GM21360 (cell line): Measurements from ENCODE around the gene MOB3B.

Experiments
- ATAC-seq: cut with Tn5 transposase; IDR thresholded peaks from one replicate; pipeline ENCODE4 v1.9.1; 2021; ENCODE audit warnings: mild to moderate bottlenecking, moderate library complexity; ENCODE audit not compliant: unreplicated experiment

MOB3B gene

GRCh38 chr9:27394154-27394825 lies 135.3 kb downstream of the MOB3B start:
- no peak for ATAC-seq

- ATAC-seq: no peak
Observed at GRCh38 chr9:27393054-27393846, 136.4 kb downstream of the MOB3B start.

GRCh38 chr9:27392451-27392850 lies 137.2 kb downstream of the MOB3B start:
- no peak for ATAC-seq

GRCh38 chr9:27391040-27391895 lies 138.3 kb downstream of the MOB3B start:
- no peak for ATAC-seq

GRCh38 chr9:27388150-27388549 lies 141.5 kb downstream of the MOB3B start:
- no peak for ATAC-seq

GRCh38 chr9:27387722-27388121 lies 141.9 kb downstream of the MOB3B start:
- ATAC-seq: no peak

- ATAC-seq: no peak
Observed at GRCh38 chr9:27386571-27387091, 143.0 kb downstream of the MOB3B start.

GRCh38 chr9:27385606-27386322 lies 143.8 kb downstream of the MOB3B start:
- no peak for ATAC-seq

- ATAC-seq: no peak
Observed at GRCh38 chr9:27384262-27385014, 145.2 kb downstream of the MOB3B start.

GRCh38 chr9:27383524-27383923 lies 146.1 kb downstream of the MOB3B start:
- ATAC-seq: no peak

- no peak for ATAC-seq
Observed at GRCh38 chr9:27382975-27383374, 146.6 kb downstream of the MOB3B start.

- ATAC-seq: no peak
Observed at GRCh38 chr9:27382308-27382707, 147.3 kb downstream of the MOB3B start.

- no peak for ATAC-seq
Observed at GRCh38 chr9:27379311-27380251, 150.0 kb downstream of the MOB3B start.

GRCh38 chr9:27377811-27378456 lies 151.7 kb downstream of the MOB3B start:
- peak; percentile 86 for ATAC-seq

- ATAC-seq: peak; percentile 22
Observed at GRCh38 chr9:27377147-27377807, 152.3 kb downstream of the MOB3B start.

GRCh38 chr9:27373851-27374250 lies 155.8 kb downstream of the MOB3B start:
- ATAC-seq: no peak

- ATAC-seq: no peak
Observed at GRCh38 chr9:27372615-27373014, 157.0 kb downstream of the MOB3B start.

GRCh38 chr9:27371382-27371781 lies 158.2 kb downstream of the MOB3B start:
- ATAC-seq: no peak
